GM23338 (cell line): ENCODE measurements around the gene ANKRD11. TPM values are rescaled to one million over a fixed set of nuclear protein-coding genes. Genes with fewer than 3 reads are reported as not detected.

Source experiments
- JUNB ChIP-seq: IDR thresholded peaks from one replicate; pipeline ENCODE4 v1.6.1; 2016; ENCODE audit warnings: antibody characterized with exemption; ENCODE audit not compliant: unreplicated experiment
- NANOG ChIP-seq: IDR thresholded peaks from 2 replicates; pipeline ENCODE4 v1.6.1; 2016; ENCODE audit warnings: antibody characterized with exemption, borderline replicate concordance
- ZNF114 ChIP-seq: fragments of 250-450 bp; sonication (Bioruptor Pico); IDR thresholded peaks from 2 replicates; pipeline ENCODE4 v1.5.0; 2020; ENCODE audit warnings: mild to moderate bottlenecking, moderate library complexity
- polyA plus RNA-seq: library from polyadenylated mRNA; unstranded; fragments of >200 nt; fragmentation: Nextera tagmentation; extraction: Ambion mirVana; gene quantifications from 2 replicates; pipeline ENCODE4 v1.2.1, GENCODE V29; 2016
- total RNA-seq: library from RNA; depleted of rRNA; stranded (reverse); fragments of >200 nt; shearing (Covaris generic); gene quantifications from 2 replicates; pipeline ENCODE4 v1.2.3, GENCODE V29; 2014
- TF ChIP-seq, protein P1 (sequence below): fragments of 250-450 bp; sonication (Bioruptor Pico); IDR thresholded peaks from 2 replicates; pipeline ENCODE4 v1.5.0; 2020; ENCODE audit warnings: mild to moderate bottlenecking, moderate library complexity
- TF ChIP-seq, protein P2 (sequence below): IDR thresholded peaks from 2 replicates; pipeline ENCODE4 v1.6.1; 2016; ENCODE audit warnings: antibody characterized with exemption

The ANKRD11 gene
- total and polyA plus RNA-seq, 2 experiments from 2014 or later, result 130 to 159 TPM

DNA sequence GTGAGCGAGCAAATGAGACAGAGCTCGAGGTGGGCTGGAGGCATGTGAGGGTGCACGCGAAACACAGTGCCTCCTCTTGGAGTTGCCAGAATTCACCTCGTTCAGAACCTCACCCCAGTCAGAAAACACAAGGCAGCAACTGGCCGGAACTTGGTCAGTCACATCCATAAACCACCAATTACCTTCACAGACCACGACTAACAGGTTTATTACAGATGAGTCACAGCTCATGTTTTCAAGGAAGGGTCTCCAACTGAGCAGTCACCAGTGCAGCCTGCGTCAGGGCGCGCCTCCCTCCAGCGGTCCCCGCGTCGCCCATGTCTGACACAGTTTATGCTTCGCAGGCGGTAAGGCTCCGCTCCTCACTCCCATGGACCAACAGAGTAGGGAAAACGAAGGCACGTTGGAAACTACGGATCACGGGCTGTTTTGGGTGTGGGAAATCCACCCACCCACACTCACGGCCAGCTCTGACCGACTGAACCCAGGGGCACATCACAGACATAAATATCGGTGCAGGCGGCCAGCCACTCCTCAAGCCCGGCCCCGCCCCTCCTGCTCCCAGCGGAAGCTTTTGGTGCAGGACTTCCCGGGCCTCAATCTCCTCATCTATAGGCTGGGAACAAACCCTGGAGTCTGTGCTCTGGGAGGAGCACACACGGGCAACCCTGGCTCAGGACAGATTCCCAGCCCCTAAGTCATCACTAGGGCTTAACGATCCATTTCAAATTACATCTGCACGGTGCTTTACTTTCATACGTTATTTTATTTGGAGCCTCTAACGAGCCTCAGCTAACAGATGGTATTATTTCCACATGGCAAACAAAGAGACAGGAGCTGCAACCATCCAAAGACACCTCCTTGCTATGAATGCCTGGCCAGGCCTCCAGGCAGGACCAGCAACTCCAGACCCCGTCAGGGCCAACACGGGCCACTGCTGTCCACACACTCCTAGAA is 146.6 kb downstream of the ANKRD11 start (continued):
- TF ChIP-seq, protein P1, sequence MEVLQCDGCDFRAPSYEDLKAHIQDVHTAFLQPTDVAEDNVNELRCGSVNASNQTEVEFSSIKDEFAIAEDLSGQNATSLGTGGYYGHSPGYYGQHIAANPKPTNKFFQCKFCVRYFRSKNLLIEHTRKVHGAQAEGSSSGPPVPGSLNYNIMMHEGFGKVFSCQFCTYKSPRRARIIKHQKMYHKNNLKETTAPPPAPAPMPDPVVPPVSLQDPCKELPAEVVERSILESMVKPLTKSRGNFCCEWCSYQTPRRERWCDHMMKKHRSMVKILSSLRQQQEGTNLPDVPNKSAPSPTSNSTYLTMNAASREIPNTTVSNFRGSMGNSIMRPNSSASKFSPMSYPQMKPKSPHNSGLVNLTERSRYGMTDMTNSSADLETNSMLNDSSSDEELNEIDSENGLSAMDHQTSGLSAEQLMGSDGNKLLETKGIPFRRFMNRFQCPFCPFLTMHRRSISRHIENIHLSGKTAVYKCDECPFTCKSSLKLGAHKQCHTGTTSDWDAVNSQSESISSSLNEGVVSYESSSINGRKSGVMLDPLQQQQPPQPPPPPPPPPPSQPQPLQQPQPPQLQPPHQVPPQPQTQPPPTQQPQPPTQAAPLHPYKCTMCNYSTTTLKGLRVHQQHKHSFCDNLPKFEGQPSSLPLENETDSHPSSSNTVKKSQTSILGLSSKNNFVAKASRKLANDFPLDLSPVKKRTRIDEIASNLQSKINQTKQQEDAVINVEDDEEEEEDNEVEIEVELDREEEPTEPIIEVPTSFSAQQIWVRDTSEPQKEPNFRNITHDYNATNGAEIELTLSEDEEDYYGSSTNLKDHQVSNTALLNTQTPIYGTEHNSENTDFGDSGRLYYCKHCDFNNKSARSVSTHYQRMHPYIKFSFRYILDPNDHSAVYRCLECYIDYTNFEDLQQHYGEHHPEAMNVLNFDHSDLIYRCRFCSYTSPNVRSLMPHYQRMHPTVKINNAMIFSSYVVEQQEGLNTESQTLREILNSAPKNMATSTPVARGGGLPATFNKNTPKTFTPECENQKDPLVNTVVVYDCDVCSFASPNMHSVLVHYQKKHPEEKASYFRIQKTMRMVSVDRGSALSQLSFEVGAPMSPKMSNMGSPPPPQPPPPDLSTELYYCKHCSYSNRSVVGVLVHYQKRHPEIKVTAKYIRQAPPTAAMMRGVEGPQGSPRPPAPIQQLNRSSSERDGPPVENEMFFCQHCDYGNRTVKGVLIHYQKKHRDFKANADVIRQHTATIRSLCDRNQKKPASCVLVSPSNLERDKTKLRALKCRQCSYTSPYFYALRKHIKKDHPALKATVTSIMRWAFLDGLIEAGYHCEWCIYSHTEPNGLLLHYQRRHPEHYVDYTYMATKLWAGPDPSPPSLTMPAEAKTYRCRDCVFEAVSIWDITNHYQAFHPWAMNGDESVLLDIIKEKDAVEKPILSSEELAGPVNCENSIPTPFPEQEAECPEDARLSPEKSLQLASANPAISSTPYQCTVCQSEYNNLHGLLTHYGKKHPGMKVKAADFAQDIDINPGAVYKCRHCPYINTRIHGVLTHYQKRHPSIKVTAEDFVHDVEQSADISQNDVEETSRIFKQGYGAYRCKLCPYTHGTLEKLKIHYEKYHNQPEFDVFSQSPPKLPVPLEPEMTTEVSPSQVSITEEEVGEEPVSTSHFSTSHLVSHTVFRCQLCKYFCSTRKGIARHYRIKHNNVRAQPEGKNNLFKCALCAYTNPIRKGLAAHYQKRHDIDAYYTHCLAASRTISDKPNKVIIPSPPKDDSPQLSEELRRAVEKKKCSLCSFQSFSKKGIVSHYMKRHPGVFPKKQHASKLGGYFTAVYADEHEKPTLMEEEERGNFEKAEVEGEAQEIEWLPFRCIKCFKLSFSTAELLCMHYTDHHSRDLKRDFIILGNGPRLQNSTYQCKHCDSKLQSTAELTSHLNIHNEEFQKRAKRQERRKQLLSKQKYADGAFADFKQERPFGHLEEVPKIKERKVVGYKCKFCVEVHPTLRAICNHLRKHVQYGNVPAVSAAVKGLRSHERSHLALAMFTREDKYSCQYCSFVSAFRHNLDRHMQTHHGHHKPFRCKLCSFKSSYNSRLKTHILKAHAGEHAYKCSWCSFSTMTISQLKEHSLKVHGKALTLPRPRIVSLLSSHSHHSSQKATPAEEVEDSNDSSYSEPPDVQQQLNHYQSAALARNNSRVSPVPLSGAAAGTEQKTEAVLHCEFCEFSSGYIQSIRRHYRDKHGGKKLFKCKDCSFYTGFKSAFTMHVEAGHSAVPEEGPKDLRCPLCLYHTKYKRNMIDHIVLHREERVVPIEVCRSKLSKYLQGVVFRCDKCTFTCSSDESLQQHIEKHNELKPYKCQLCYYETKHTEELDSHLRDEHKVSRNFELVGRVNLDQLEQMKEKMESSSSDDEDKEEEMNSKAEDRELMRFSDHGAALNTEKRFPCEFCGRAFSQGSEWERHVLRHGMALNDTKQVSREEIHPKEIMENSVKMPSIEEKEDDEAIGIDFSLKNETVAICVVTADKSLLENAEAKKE (CRISPR knock-in tag), result no peak
- no peak for TF ChIP-seq ZNF114 (CRISPR knock-in tag)
- TF ChIP-seq NANOG, result no peak
- TF ChIP-seq, protein P2, sequence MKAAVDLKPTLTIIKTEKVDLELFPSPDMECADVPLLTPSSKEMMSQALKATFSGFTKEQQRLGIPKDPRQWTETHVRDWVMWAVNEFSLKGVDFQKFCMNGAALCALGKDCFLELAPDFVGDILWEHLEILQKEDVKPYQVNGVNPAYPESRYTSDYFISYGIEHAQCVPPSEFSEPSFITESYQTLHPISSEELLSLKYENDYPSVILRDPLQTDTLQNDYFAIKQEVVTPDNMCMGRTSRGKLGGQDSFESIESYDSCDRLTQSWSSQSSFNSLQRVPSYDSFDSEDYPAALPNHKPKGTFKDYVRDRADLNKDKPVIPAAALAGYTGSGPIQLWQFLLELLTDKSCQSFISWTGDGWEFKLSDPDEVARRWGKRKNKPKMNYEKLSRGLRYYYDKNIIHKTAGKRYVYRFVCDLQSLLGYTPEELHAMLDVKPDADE, result no peak
- TF ChIP-seq JUNB, result no peak
